ENCODE results near the gene TIAM1.
A peak's percentile ranks its signal among the peaks of the same experiment; 100 is the strongest.

TIAM1 gene

GRCh38 chr21:31329456-31330143 is 14.5 kb downstream of the TIAM1 start:
- H3K9me3 Mint-ChIP-seq, result peaks cover 6% of the 10 kb centered on the region
- H3K4me1 Mint-ChIP-seq, result peaks cover 57% of the 10 kb centered on the region
- peaks cover 27% of the 10 kb centered on the region for H3K36me3 Mint-ChIP-seq (ENCODE audit: low read depth)
- H3K27me3 Mint-ChIP-seq, result no peaks in the 10 kb centered on the region
- ATAC-seq (no peak), DNase-seq (no peak)
- H3K4me3 Mint-ChIP-seq, result no peak overlapping the region
- H3K27ac Mint-ChIP-seq, result no peak overlapping the region

GRCh38 chr21:31326522-31327242 is 17.4 kb downstream of the TIAM1 start:
- ATAC-seq (peak; percentile 94), DNase-seq (peak; percentile 61)
- Mint-ChIP-seq H3K9me3 (peaks cover 6% of the 10 kb centered on the region), H3K4me3 (peak overlapping the region; percentile 62), H3K4me1 (peaks cover 35% of the 10 kb centered on the region), H3K27me3 (no peaks in the 10 kb centered on the region), H3K27ac (peak overlapping the region; percentile 90), H3K36me3 (ENCODE audit: low read depth) (peaks cover 19% of the 10 kb centered on the region)

- Mint-ChIP-seq H3K4me1 (peaks cover 9% of the 10 kb centered on the region), H3K4me3 (no peak overlapping the region), H3K9me3 (no peaks in the 10 kb centered on the region), H3K36me3 (ENCODE audit: low read depth) (peaks cover 1% of the 10 kb centered on the region), H3K27me3 (no peaks in the 10 kb centered on the region), H3K27ac (no peak overlapping the region)
- DNase-seq (no peak), ATAC-seq (no peak)
Observed at GRCh38 chr21:31318971-31319370, 25.1 kb downstream of the TIAM1 start.

GRCh38 chr21:31317688-31318087 is 26.4 kb downstream of the TIAM1 start:
- Mint-ChIP-seq H3K4me1 (peaks cover 10% of the 10 kb centered on the region), H3K27ac (no peak overlapping the region), H3K9me3 (no peaks in the 10 kb centered on the region), H3K27me3 (no peaks in the 10 kb centered on the region), H3K4me3 (no peak overlapping the region), H3K36me3 (ENCODE audit: low read depth) (peaks cover 1% of the 10 kb centered on the region)
- ATAC-seq, result no peak
- no peak for DNase-seq

- H3K4me1 Mint-ChIP-seq, result peaks cover 14% of the 10 kb centered on the region
- no peaks in the 10 kb centered on the region for H3K27me3 Mint-ChIP-seq
- H3K36me3 Mint-ChIP-seq (ENCODE audit: low read depth), result peaks cover 4% of the 10 kb centered on the region
- H3K4me3 Mint-ChIP-seq, result no peak overlapping the region
- ATAC-seq (no peak), DNase-seq (no peak)
- no peaks in the 10 kb centered on the region for H3K9me3 Mint-ChIP-seq
- no peak overlapping the region for H3K27ac Mint-ChIP-seq
Observed at GRCh38 chr21:31316488-31317169, 27.4 kb downstream of the TIAM1 start.

GRCh38 chr21:31316072-31316471 is 28.0 kb downstream of the TIAM1 start:
- Mint-ChIP-seq H3K4me1 (peaks cover 14% of the 10 kb centered on the region), H3K9me3 (no peaks in the 10 kb centered on the region), H3K4me3 (no peak overlapping the region), H3K27ac (no peak overlapping the region), H3K36me3 (ENCODE audit: low read depth) (peaks cover 4% of the 10 kb centered on the region), H3K27me3 (no peaks in the 10 kb centered on the region)
- ATAC-seq (no peak), DNase-seq (no peak)

- ATAC-seq, result no peak
- Mint-ChIP-seq H3K27ac (no peak overlapping the region), H3K27me3 (no peaks in the 10 kb centered on the region), H3K4me1 (peaks cover 4% of the 10 kb centered on the region), H3K9me3 (no peaks in the 10 kb centered on the region), H3K4me3 (no peak overlapping the region), H3K36me3 (ENCODE audit: low read depth) (peaks cover 2% of the 10 kb centered on the region)
- DNase-seq, result no peak
Observed at GRCh38 chr21:31310750-31311149, 33.3 kb downstream of the TIAM1 start.

GRCh38 chr21:31308584-31308983 is 35.5 kb downstream of the TIAM1 start:
- ATAC-seq (no peak), DNase-seq (no peak)
- Mint-ChIP-seq H3K4me1 (peaks cover 10% of the 10 kb centered on the region), H3K27me3 (no peaks in the 10 kb centered on the region), H3K4me3 (no peak overlapping the region), H3K36me3 (ENCODE audit: low read depth) (peaks cover 2% of the 10 kb centered on the region), H3K27ac (no peak overlapping the region), H3K9me3 (no peaks in the 10 kb centered on the region)

GRCh38 chr21:31305888-31306287 is 38.2 kb downstream of the TIAM1 start:
- Mint-ChIP-seq H3K4me1 (peaks cover 10% of the 10 kb centered on the region), H3K27ac (no peak overlapping the region), H3K9me3 (no peaks in the 10 kb centered on the region), H3K36me3 (ENCODE audit: low read depth) (no peaks in the 10 kb centered on the region), H3K27me3 (no peaks in the 10 kb centered on the region), H3K4me3 (no peak overlapping the region)
- no peak for ATAC-seq
- no peak for DNase-seq

- Mint-ChIP-seq H3K9me3 (no peaks in the 10 kb centered on the region), H3K27ac (no peak overlapping the region), H3K4me3 (no peak overlapping the region), H3K4me1 (peaks cover 37% of the 10 kb centered on the region), H3K27me3 (no peaks in the 10 kb centered on the region), H3K36me3 (ENCODE audit: low read depth) (no peaks in the 10 kb centered on the region)
- DNase-seq (no peak), ATAC-seq (no peak)
Observed at GRCh38 chr21:31299291-31300147, 44.5 kb downstream of the TIAM1 start.

GRCh38 chr21:31298618-31299269 is 45.3 kb downstream of the TIAM1 start:
- H3K4me1 Mint-ChIP-seq, result peaks cover 39% of the 10 kb centered on the region
- H3K27ac Mint-ChIP-seq, result no peak overlapping the region
- H3K27me3 Mint-ChIP-seq, result no peaks in the 10 kb centered on the region
- H3K9me3 Mint-ChIP-seq, result no peaks in the 10 kb centered on the region
- no peak overlapping the region for H3K4me3 Mint-ChIP-seq
- DNase-seq (no peak), ATAC-seq (no peak)
- H3K36me3 Mint-ChIP-seq (ENCODE audit: low read depth), result no peaks in the 10 kb centered on the region

- DNase-seq (no peak), ATAC-seq (no peak)
- peaks cover 43% of the 10 kb centered on the region for H3K4me1 Mint-ChIP-seq
- H3K27ac Mint-ChIP-seq, result no peak overlapping the region
- no peak overlapping the region for H3K4me3 Mint-ChIP-seq
- no peaks in the 10 kb centered on the region for H3K9me3 Mint-ChIP-seq
- peaks cover 6% of the 10 kb centered on the region for H3K36me3 Mint-ChIP-seq (ENCODE audit: low read depth)
- H3K27me3 Mint-ChIP-seq, result no peaks in the 10 kb centered on the region
Observed at GRCh38 chr21:31297806-31298205, 46.3 kb downstream of the TIAM1 start.

- peaks cover 50% of the 10 kb centered on the region for H3K4me1 Mint-ChIP-seq
Observed at GRCh38 chr21:31295676-31296075, 48.4 kb downstream of the TIAM1 start.

GRCh38 chr21:31294691-31295090 is 49.4 kb downstream of the TIAM1 start:
- no peaks in the 10 kb centered on the region for H3K27me3 Mint-ChIP-seq
- no peak for ATAC-seq
- no peak for DNase-seq
- peaks cover 11% of the 10 kb centered on the region for H3K36me3 Mint-ChIP-seq (ENCODE audit: low read depth)
- peak overlapping the region; percentile 52 for H3K4me3 Mint-ChIP-seq
- H3K9me3 Mint-ChIP-seq, result peaks cover 6% of the 10 kb centered on the region
- peaks cover 51% of the 10 kb centered on the region for H3K4me1 Mint-ChIP-seq
- H3K27ac Mint-ChIP-seq, result peak overlapping the region; percentile 76

More at GRCh38 chr21:31295676-31296075, 48.4 kb downstream of the TIAM1 start:
- DNase-seq (no peak), ATAC-seq (no peak)
- no peak overlapping the region for H3K4me3 Mint-ChIP-seq
- no peak overlapping the region for H3K27ac Mint-ChIP-seq
- no peaks in the 10 kb centered on the region for H3K27me3 Mint-ChIP-seq
- H3K36me3 Mint-ChIP-seq (ENCODE audit: low read depth), result peaks cover 11% of the 10 kb centered on the region
- H3K9me3 Mint-ChIP-seq, result peaks cover 6% of the 10 kb centered on the region

Data from activated naive CD8-positive, alpha-beta T cell treated with anti-CD3 and anti-CD28 coated beads, Interleukin-2, amount 50 U/mL, for 24 hours (primary cell).